Activated CD4-positive, alpha-beta T cell treated with anti-CD3 and anti-CD28 coated beads, Interleukin-2, amount 50 U/mL, for 24 hours (primary cell): ENCODE measurements around the gene TNNC1.

ENCODE experiments used
- DNase-seq, 2 donors: peaks; one replicate each; pipeline ENCODE4 v3.0.0-alpha.2; 2020; ENCODE audit warnings: low read depth in 1 of 2, low spot score in 1 of 2

TNNC1 gene

GRCh38 chr3:52453496-52454249, at the start of gene TNNC1:
TNNC1 (minus strand) TSS chr3:52454041; CDS start chr3:52454015, 26 bp downstream.
- no peak for DNase-seq

- DNase-seq, result no peak
These were observed 49.0 kb upstream of the TNNC1 start for GRCh38 chr3:52502808-52503350.

DNA sequence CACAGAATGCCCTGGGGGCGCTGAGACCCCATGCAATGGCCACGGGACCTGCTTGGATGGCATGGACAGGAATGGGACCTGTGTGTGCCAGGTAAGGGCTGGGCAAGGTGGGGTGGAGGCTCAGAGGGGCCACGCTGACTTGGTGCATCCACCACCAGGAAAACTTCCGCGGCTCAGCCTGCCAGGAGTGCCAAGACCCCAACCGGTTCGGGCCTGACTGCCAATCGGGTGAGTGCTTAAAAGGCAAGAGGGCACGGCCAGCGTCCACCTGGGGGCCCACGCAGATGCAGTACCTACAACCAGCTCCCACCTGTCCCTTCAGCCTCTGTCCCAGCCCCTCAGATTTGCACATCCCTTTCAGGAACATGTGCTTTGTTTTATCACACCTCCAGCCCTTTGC, 48.2 kb upstream of the TNNC1 start:
- DNase-seq, result no peak

GRCh38 chr3:52501046-52501445, 47.2 kb upstream of the TNNC1 start:
- no peak for DNase-seq

- DNase-seq, result no peak
These were observed 44.6 kb upstream of the TNNC1 start for GRCh38 chr3:52498137-52499054.

DNA sequence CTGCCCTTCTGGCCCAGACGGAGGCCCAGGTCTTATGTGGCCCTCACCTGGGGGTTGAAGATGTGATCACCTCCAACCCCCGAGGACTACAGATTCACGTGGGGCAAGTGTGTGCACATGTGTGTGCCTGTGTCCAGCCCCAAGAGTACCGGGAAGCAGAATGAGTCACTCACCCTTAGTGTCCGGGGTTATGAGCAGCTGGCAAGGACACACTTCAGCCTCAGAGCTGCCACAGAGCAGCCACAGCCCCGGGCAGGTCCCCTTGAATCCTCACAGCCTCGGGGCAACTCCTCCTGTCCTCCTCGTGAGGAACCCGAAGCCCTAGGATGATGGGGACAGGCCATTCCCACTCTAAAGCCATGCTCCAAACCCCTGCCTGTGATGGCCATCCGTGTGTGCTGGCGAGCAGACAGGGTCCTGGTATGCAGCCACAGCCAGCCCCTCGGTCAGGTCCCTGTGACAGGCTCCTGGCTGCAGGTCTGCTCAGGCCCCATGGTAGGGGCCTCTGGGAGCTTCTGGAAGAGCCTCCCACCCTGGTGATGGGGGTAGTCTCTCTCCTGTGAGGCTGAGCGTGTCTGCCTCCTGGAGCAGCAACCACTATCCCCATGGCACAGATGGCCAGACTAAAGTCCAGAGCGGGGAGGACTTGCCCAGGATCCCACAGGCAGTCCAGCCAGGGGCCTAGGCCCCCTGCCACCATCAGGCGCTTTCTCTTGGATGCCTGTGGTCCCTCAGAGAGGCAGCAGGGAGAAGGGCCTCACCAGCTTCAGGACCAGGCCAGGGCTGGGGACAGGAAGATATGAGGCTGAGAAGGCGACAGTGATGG, 42.1 kb upstream of the TNNC1 start:
- no peak for DNase-seq

- no peak for DNase-seq
These were observed 41.1 kb upstream of the TNNC1 start, which contains the start of gene STAB1 for GRCh38 chr3:52494886-52495495. STAB1 (plus strand) TSS chr3:52495338; CDS start chr3:52495414, 76 bp downstream.

GRCh38 chr3:52494445-52494844, 40.6 kb upstream of the TNNC1 start:
- no peak for DNase-seq

GRCh38 chr3:52493232-52494017, 39.6 kb upstream of the TNNC1 start:
- DNase-seq, result no peak

DNA sequence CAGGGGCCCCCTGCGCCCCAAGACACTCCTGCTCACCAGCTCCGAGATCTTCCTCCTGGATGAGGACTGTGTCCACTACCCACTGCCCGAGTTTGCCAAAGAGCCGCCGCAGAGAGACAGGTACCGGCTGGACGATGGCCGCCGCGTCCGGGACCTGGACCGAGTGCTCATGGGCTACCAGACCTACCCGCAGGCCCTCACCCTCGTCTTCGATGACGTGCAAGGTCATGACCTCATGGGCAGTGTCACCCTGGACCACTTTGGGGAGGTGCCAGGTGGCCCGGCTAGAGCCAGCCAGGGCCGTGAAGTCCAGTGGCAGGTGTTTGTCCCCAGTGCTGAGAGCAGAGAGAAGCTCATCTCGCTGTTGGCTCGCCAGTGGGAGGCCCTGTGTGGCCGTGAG, 38.2 kb upstream of the TNNC1 start:
- no peak for DNase-seq

DNA sequence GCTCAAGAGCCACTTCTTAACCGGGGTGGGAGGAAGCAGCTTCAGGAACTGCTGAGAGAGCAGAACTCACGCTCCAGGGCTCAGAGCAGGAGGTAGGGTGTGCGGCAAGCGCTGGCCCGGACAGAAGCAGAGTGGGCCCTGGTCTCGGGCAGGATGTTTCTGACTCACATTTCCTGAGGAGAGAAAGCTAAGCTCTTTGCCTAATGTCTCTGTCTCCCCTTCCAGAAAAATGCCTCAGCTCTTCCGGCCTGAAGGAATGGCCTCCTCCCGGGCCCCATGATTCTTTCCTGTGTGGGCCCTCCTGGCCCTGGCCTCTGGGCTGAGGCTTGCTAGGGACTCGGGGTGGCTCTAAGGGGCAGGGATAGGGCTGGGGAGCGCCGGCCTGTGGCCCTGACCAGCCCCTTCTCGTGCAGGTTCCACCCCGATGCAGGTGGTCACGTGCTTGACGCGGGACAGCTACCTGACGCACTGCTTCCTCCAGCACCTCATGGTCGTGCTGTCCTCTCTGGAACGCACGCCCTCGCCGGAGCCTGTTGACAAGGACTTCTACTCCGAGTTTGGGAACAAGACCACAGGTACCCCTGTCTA, 37.2 kb upstream of the TNNC1 start:
- DNase-seq, result no peak

- DNase-seq, result no peak
These were observed 36.4 kb upstream of the TNNC1 start for GRCh38 chr3:52490035-52490938.

GRCh38 chr3:52489453-52489852, 35.6 kb upstream of the TNNC1 start:
- no peak for DNase-seq

- DNase-seq, result no peak
These were observed 34.9 kb upstream of the TNNC1 start for GRCh38 chr3:52488746-52489145.

DNA sequence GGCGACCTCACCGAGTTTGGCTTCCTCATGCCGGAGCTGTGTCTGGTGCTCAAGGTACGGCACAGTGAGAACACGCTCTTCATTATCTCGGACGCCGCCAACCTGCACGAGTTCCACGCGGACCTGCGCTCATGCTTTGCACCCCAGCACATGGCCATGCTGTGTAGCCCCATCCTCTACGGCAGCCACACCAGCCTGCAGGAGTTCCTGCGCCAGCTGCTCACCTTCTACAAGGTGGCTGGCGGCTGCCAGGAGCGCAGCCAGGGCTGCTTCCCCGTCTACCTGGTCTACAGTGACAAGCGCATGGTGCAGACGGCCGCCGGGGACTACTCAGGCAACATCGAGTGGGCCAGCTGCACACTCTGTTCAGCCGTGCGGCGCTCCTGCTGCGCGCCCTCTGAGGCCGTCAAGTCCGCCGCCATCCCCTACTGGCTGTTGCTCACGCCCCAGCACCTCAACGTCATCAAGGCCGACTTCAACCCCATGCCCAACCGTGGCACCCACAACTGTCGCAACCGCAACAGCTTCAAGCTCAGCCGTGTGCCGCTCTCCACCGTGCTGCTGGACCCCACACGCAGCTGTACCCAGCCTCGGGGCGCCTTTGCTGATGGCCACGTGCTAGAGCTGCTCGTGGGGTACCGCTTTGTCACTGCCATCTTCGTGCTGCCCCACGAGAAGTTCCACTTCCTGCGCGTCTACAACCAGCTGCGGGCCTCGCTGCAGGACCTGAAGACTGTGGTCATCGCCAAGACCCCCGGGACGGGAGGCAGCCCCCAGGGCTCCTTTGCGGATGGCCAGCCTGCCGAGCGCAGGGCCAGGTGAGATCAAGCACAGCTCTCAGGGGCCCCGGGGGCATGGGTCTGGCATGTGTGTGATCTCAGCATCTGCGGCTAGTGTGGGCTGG, 34.2 kb upstream of the TNNC1 start:
- no peak for DNase-seq

DNA sequence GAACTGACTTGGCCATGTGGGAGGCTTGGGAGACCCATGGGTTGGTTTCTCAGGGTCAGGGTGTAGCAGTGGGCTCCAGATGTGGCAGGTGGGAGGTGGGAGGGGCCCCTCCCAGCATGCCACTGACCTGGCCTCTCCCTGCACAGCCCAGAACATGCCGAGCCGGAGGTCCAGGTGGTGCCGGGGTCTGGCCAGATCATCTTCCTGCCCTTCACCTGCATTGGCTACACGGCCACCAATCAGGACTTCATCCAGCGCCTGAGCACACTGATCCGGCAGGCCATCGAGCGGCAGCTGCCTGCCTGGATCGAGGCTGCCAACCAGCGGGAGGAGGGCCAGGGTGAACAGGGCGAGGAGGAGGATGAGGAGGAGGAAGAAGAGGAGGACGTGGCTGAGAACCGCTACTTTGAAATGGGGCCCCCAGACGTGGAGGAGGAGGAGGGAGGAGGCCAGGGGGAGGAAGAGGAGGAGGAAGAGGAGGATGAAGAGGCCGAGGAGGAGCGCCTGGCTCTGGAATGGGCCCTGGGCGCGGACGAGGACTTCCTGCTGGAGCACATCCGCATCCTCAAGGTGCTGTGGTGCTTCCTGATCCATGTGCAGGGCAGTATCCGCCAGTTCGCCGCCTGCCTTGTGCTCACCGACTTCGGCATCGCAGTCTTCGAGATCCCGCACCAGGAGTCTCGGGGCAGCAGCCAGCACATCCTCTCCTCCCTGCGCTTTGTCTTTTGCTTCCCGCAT, 33.4 kb upstream of the TNNC1 start:
- no peak for DNase-seq
